ENCODE measurements around the gene CLMP.

Gene CLMP

DNA sequence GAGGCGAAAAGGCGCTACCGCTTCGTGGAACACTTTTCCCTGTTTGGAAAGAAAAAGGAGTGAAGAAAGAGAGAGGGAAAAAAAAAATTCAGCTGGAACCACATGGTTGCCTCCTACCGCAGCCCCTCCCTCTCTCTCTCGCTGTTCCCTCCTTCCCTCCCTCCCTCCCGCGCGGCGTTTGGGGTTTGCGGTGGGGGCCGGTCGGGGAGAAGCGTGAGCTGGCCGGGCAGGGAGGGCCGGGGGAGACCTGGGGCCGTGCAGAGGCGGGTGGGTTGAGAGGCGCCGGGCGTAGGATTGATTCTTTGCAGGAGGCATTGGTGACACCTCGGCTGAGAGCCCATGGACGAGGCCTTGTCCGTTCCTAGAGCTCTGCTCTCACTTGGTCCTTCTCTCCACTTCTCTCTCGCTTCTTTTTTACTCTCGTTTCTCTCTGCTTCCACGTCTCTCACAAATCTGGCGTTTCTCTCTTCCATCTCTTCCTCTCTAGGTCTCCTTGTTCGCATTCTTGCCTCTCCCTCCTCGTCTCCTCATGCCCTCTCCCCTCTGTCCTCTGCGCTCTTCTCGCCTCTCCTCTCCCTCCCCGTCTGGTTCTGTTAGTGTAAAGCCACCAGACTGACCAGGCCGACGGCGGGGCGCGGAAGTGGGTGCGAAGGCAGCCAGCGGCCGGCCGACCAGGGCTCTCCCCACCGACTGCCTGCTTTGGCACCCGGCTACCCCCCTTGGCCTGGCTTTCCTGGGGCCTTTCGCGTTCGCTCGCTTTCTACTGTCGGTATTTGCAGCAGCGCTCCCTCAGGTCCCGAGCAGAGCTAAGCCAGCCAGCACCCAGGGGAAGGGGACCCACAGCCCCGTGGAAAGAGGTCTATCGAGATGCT lies at the start of gene CLMP:
Gene CLMP, minus strand, starts transcription at position 61 of the 872 bp plus-strand sequence. CDS start 308 bp downstream, outside the sequence.
- no peak for DNase-seq

DNA sequence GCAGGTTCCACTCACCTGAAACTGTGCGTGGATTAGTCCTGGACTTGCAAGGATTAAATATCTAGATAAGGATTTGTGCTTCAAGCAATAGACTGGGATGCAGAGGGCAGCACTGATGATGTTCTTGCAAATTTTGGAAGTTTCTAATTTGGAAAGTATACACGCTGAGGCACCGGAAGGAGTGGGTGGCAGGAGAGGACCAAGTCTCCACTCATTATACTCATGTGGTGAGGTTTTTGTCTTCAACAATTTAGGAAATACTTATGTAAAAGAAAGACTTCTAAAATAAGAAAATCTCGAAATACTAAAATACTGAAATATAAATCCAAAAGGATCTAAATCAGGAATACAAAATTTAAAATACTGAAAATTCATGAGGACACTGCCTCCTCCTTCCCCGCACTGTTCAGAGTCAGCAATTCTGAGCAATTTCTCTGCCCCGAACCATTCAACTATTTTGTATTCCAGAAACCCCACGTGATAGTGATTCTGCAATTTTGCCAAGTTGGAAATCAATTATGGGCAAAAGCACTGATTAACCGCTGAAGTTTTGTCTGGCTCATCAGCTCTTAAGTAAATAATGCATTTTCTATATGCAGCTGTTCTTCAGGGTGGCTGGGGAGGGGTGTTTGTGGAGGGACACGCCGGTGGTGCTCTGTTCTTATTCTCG lies 47.0 kb upstream of the CLMP start:
- no peak for DNase-seq

DNA sequence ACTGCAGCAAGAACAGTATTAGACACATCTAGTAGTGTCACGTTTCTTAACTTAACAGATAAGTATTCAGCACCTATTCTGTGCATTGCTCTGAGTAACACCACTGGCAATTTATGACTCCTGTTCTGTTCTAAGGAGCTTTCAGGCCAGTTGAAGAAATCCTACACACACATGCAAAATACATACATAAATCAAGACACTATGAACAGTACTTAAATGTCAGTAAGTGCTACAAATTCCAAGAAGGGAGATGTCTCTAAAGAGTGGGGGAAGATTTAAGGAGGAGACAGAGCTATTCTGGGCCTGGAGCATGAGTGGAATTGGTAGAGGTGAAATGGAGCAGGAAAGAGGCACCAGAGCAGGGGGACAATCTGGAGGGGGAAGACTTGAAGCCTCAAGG lies 46.2 kb upstream of the CLMP start:
- no peak for DNase-seq

- DNase-seq = peak; percentile 2
These were observed 44.4 kb upstream of the CLMP start for GRCh38 chr11:123239191-123240150.

- no peak for DNase-seq
These were observed 43.2 kb upstream of the CLMP start for GRCh38 chr11:123238297-123238696.

- DNase-seq = no peak
These were observed 41.8 kb upstream of the CLMP start for GRCh38 chr11:123236879-123237278.

DNA sequence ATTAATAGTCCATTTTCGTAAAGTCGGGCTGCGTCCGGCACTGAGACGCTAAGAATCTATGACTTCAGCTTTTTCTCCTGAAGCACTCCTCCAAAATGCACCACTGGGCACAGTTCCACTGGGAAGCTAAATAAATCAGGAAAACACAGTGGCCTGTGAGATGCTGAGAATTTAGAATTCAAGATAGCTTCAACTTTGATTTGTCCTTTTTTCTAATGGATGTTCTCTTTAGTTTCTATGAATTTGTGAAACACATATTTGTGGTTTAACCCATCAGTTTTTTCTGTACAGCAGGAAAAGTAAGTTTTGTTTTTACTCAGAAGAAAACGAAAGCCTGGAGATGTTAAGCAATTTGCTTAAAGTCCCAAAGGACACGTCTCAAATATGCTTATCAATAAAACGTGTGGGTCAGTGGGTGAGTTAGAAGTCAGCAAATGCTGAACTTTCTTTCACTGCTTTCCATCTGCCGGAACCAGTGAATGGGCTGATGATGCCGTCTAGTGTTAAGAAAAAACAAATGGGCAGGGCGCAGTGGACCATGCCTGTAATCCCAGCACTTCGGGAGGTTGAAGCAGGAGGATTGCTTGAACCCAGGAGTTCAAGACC lies 40.7 kb upstream of the CLMP start:
- DNase-seq = no peak

- no peak for DNase-seq
These were observed 40.1 kb upstream of the CLMP start for GRCh38 chr11:123235117-123235655.

DNA sequence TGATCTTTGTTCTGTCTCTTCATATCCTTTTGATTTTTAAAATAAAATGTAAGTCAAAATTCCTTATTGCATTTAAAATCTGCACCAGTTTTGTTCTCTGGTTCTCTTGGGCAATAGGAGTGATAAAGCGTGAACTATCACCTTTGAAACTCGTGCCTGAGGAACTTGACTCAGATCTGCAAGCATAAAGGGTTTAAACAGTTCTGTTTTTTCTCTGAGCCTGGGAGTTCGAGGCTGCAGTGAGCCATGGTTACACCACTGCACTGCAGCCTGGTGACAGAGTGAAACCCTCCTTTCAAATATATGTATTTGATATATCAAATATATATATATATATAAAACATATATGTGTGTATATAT lies 38.9 kb upstream of the CLMP start:
- no peak for DNase-seq

- DNase-seq = no peak
These were observed 38.4 kb upstream of the CLMP start for GRCh38 chr11:123233280-123233974.

GRCh38 chr11:123231777-123232176 lies 36.7 kb upstream of the CLMP start:
- no peak for DNase-seq

DNA sequence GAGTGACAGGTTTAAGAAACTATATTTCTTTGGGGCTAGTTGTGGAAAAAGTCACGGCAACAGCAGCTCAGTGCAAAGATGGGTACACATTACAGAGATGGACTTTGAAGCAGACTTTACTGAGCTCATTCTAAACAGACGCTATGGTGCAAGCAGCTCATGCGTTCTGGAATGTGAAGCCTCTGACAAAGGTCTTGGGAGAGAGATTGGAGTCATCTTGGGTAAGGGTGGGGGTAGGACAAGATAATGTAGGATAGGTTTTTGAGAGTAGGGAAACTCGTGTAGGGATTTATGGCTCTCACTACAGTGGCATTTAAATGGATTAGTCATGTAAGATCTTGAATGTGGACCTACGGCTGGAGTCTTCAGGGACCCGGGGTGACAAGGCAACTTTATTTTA lies 36.2 kb upstream of the CLMP start:
- no peak for DNase-seq

DNA sequence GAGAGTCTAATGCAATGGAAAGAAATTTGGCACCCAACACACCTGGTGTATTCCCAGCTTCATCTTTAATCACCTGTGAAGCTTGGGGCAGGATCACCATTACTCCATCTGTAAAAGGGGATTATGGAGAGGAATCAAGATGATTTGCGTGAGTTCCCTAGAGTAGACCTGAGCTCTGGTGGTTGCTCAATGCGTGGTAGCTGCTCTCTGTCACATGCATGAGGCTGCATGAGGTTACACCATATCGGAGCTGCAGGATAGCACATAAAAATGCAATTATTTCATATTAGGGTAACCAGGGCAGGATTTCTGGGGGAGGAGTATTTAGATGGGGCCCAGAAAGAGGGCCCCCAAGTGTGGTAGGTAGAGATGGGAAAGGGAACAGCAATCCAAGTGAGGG lies 35.3 kb upstream of the CLMP start:
- no peak for DNase-seq

- no peak for DNase-seq
These were observed 33.6 kb upstream of the CLMP start for GRCh38 chr11:123228496-123229163.

DNA sequence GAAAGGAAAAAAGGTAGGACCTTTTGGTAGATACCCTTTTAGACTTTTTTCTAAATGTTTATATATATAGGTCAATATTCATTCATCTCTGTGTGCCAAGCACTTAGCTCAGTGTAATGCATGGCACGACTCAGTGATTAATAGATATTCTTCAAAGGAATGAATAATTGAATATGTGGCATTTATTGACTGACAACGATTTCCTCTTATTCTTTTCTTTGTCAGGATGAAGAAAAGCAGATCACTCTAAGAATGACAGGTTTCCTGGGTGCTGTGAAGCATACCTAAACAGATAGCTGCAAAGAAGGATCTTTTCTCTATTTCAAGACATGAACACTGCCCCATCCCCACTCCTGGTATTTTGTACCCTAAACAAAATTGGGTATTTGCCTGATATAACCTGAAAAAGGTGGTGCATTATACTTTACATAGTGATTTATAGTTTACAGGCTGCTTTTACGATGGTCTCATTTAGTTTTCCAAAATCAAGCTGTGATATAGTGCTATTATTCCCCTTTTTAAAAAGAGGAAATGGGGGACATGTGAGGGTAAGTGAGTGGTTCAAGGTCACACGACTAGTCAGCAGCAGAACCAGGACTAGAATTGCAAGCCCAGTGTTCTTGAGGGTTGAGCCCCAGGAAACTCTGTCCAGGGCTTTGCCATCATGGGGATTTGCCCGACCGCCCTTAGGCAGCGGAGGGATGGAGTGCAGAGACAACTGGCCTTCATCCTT lies 32.9 kb upstream of the CLMP start:
- no peak for DNase-seq

GRCh38 chr11:123221584-123221983 lies 26.5 kb upstream of the CLMP start:
- no peak for DNase-seq

GRCh38 chr11:123221096-123221561 lies 26.1 kb upstream of the CLMP start:
- DNase-seq = no peak

DNA sequence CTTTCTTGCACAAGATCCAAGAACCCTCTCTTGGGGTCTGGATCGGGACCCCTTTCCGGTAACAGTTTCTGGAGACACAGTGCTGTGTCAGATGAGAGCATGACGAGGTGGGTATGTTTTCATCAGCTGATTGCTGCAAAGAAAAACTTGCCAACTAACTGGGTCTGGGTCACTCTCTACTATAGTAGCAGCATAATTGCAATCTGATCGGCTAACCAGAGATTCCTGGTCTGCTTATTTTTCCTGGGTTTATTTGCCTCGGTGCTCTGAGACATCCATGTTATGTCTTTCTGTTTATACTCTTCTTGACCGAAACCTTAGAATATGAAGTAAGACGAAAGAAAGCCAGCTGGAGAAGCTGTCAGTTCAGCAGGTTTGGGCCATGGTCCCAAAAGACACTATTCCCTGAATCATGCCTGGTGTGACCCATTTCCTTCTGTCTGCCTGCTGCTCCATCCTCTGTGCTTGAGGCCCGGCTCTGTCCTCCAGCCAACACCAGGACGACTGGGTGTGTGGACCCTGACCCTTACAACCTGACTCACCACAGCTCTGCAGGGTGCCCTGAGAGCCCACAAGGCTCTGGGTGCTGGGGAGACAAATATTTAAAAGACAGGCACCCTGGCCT lies 24.1 kb upstream of the CLMP start:
- no peak for DNase-seq

DNA sequence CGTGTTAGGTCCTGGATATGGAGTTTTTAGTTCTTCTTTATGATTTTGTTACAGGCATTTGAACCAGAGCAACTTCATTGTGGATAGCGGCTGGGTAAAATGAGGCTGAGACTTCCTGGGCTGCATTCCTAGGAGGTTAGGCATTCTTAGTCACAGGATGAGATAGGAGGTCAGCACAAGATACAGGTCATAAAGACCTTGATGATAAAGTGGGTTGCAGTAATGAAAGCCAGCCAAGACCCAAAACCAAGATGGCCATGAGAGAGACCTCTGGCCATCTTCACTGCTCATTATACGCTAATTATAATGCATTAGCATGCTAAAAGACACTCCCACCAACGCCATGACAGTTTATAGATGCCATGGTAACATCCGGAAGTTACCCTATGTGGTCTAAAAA lies 23.4 kb upstream of the CLMP start:
- DNase-seq = no peak

GRCh38 chr11:123217897-123218296 lies 22.8 kb upstream of the CLMP start:
- DNase-seq = no peak

Measured in GDM1 (cell line).